MM.1S (cell line): Measurements from ENCODE around the gene CORO7.

Source experiments
- DNase-seq: peaks from one replicate; pipeline ENCODE4 v3.0.0-alpha.2; 2015
- H2AFZ ChIP-seq: fragments of 300-600 bp; sonication (generic); 2 replicates; pipeline ENCODE4 v1.6.0; 2016; ENCODE audit warnings: antibody characterized with exemption, low read length
- H3F3A ChIP-seq: fragments of 300-600 bp; sonication (generic); 2 replicates; pipeline ENCODE4 v1.6.1; 2016; ENCODE audit warnings: mild to moderate bottlenecking, antibody characterized with exemption, low read length, moderate library complexity, mixed read lengths; ENCODE audit not compliant: insufficient read depth
- H3K27ac ChIP-seq: fragments of 300-600 bp; sonication (generic); 2 replicates; pipeline ENCODE4 v1.5.1; 2016; ENCODE audit warnings: mild to moderate bottlenecking, low read length
- H3K27me3 ChIP-seq: fragments of 300-600 bp; sonication (generic); replicated peaks from 2 replicates; pipeline ENCODE4 v1.6.0; 2016; ENCODE audit warnings: low read length; ENCODE audit not compliant: insufficient read depth
- H3K36me3 ChIP-seq: fragments of 300-600 bp; sonication (generic); replicated peaks from 2 replicates; pipeline ENCODE4 v1.6.1; 2016; ENCODE audit warnings: mild to moderate bottlenecking, low read length, mixed read lengths; ENCODE audit not compliant: insufficient read depth
- H3K4me1 ChIP-seq: fragments of 300-600 bp; sonication (generic); 2 replicates; pipeline ENCODE4 v1.6.1; 2016; ENCODE audit warnings: low read length, mixed read lengths
- H3K4me2 ChIP-seq: fragments of 300-600 bp; sonication (generic); 2 replicates; pipeline ENCODE4 v1.6.0; 2016; ENCODE audit warnings: low read depth, low read length
- H3K4me3 ChIP-seq: fragments of 300-600 bp; sonication (generic); 2 replicates; pipeline ENCODE4 v1.5.1; 2016; ENCODE audit warnings: low read length, mixed read lengths
- H3K79me2 ChIP-seq: fragments of 300-600 bp; sonication (generic); 2 replicates; pipeline ENCODE4 v1.6.1; 2016; ENCODE audit warnings: mixed run types, low read length, mixed read lengths
- H3K9ac ChIP-seq: fragments of 300-600 bp; sonication (generic); 2 replicates; pipeline ENCODE4 v1.6.1; 2016; ENCODE audit warnings: low read length, mixed read lengths
- H3K9me2 ChIP-seq: fragments of 300-600 bp; sonication (generic); replicated peaks from 2 replicates; pipeline ENCODE4 v1.6.1; 2016; ENCODE audit warnings: mild to moderate bottlenecking, low read length, mixed read lengths; ENCODE audit not compliant: insufficient read depth
- H3K9me3 ChIP-seq: fragments of 300-600 bp; sonication (generic); replicated peaks from 2 replicates; pipeline ENCODE4 v1.6.1; 2016; ENCODE audit warnings: mild to moderate bottlenecking, low read length, mixed read lengths; ENCODE audit not compliant: insufficient read depth
- H4K20me1 ChIP-seq: fragments of 300-600 bp; sonication (generic); 2 replicates; pipeline ENCODE4 v1.6.1; 2016; ENCODE audit warnings: mild to moderate bottlenecking, low read length, moderate library complexity, mixed read lengths; ENCODE audit not compliant: insufficient read depth
- CTCF ChIP-seq: fragments of 300-600 bp; sonication (generic); IDR thresholded peaks from 2 replicates; pipeline ENCODE4 v1.5.1; 2016; ENCODE audit warnings: antibody characterized with exemption, low read length, mixed read lengths
- EZH2 ChIP-seq: fragments of 300-600 bp; sonication (generic); optimal IDR thresholded peaks from 2 replicates; pipeline ENCODE3; 2017; ENCODE audit warnings: low read depth, mild to moderate bottlenecking, antibody characterized with exemption, low read length, mixed read lengths
- EZH2phosphoT487 ChIP-seq: fragments of 300-600 bp; sonication (generic); IDR thresholded peaks from 2 replicates; pipeline ENCODE4 v1.6.1; 2018; ENCODE audit warnings: antibody characterized with exemption, low read length

Gene CORO7

GRCh38 chr16:4309833-4310266 is 106.5 kb downstream of the CORO7 start:
- no peaks in the 10 kb centered on the region for H3K9me3 ChIP-seq
- H3K27me3 ChIP-seq, result peaks cover 16% of the 10 kb centered on the region
- no peak overlapping the region for H3K9ac ChIP-seq
- peaks cover 7% of the 10 kb centered on the region; the same call in 1 of the 2 replicates for H3K79me2 ChIP-seq
- peaks cover 23% of the 10 kb centered on the region for H3F3A ChIP-seq
- peaks cover 16% of the 10 kb centered on the region for H3K4me1 ChIP-seq
- TF ChIP-seq CTCF (peak; percentile 83), EZH2phosphoT487 (no peak), EZH2 (no peak)
- H3K4me3 ChIP-seq, result no peak overlapping the region
- H2AFZ ChIP-seq, result peak overlapping the region; percentile 21; the same call in 1 of the 2 replicates
- no peaks in the 10 kb centered on the region for H3K9me2 ChIP-seq
- peak; percentile 76 for DNase-seq
- no peak overlapping the region for H3K4me2 ChIP-seq
- no peak overlapping the region for H3K27ac ChIP-seq
- no peaks in the 10 kb centered on the region for H3K36me3 ChIP-seq
- no peaks in the 10 kb centered on the region for H4K20me1 ChIP-seq

GRCh38 chr16:4309102-4309832 is 107.1 kb downstream of the CORO7 start:
- no peaks in the 10 kb centered on the region for H3K36me3 ChIP-seq
- H3K9me2 ChIP-seq, result no peaks in the 10 kb centered on the region
- H4K20me1 ChIP-seq, result no peaks in the 10 kb centered on the region
- no peak overlapping the region for H3K9ac ChIP-seq
- no peak overlapping the region for H3K4me3 ChIP-seq
- peaks cover 7% of the 10 kb centered on the region; the same call in 1 of the 2 replicates for H3K79me2 ChIP-seq
- no peak overlapping the region for H3K27ac ChIP-seq
- H3K9me3 ChIP-seq, result no peaks in the 10 kb centered on the region
- no peak overlapping the region for H3K4me2 ChIP-seq
- H3F3A ChIP-seq, result peaks cover 20% of the 10 kb centered on the region
- peaks cover 10% of the 10 kb centered on the region for H3K27me3 ChIP-seq
- H2AFZ ChIP-seq, result no peak overlapping the region
- H3K4me1 ChIP-seq, result peaks cover 13% of the 10 kb centered on the region
- TF ChIP-seq CTCF (no peak), EZH2 (no peak), EZH2phosphoT487 (no peak)
- DNase-seq, result no peak

GRCh38 chr16:4307215-4308037 is 109.0 kb downstream of the CORO7 start:
- no peaks in the 10 kb centered on the region for H4K20me1 ChIP-seq
- H2AFZ ChIP-seq, result peak overlapping the region; percentile 77
- TF ChIP-seq EZH2phosphoT487, result no peak
- TF ChIP-seq EZH2, result no peak
- TF ChIP-seq CTCF, result no peak
- peaks cover 7% of the 10 kb centered on the region; the same call in 1 of the 2 replicates for H3K79me2 ChIP-seq
- no peaks in the 10 kb centered on the region for H3K27me3 ChIP-seq
- peak overlapping the region; percentile 92 for H3K4me3 ChIP-seq
- peak overlapping the region; percentile 71 for H3K27ac ChIP-seq
- H3K4me2 ChIP-seq, result peak overlapping the region; percentile 93
- peak overlapping the region; percentile 78 for H3K9ac ChIP-seq
- no peaks in the 10 kb centered on the region for H3K9me2 ChIP-seq
- H3K9me3 ChIP-seq, result no peaks in the 10 kb centered on the region
- no peaks in the 10 kb centered on the region for H3K36me3 ChIP-seq
- peaks cover 20% of the 10 kb centered on the region for H3F3A ChIP-seq
- DNase-seq, result peak; percentile 97
- H3K4me1 ChIP-seq, result peaks cover 13% of the 10 kb centered on the region
